ENCODE results near the gene ABCC4. TPM values are rescaled to one million over a fixed set of nuclear protein-coding genes. Genes with fewer than 3 reads are reported as not detected.

Gene ABCC4
- total and polyA plus RNA-seq, 4 donors, result 0.74 to 22.5 (median 2.0) TPM

- H3K4me1 ChIP-seq (ENCODE audit: control insufficient read depth in 4 of 4, insufficient read depth in 4 of 4, low read length in 3 of 4), result no peaks in the 10 kb centered on the region
Measured at GRCh38 chr13:94994506-94994905, 306.7 kb downstream of the ABCC4 start.

More at GRCh38 chr13:94994506-94994905, 306.7 kb downstream of the ABCC4 start:
- H3K27me3 ChIP-seq (ENCODE audit: control insufficient read depth in 4 of 4, insufficient read depth in 4 of 4, low read length in 3 of 4), result peaks cover 0 to 3% (median 0%) of the 10 kb centered on the region in 4 donors
- no peak overlapping the region for H3K27ac ChIP-seq (ENCODE audit: low read depth in 1 of 2, low read length in 2 of 2)
- H3K4me3 ChIP-seq (ENCODE audit: low read depth in 1 of 3, low read length in 3 of 3), result no peak overlapping the region
- H3K9me3 ChIP-seq (ENCODE audit: control insufficient read depth in 4 of 4, low read length in 3 of 4), result peaks cover 0 to 2% (median 0%) of the 10 kb centered on the region in 4 donors
- 34% methylated on average over 3 of the region's 3 CpGs for WGBS
- H3K9ac ChIP-seq (ENCODE audit: low read depth in 1 of 2, low read length in 2 of 2), result no peak overlapping the region
- no peak for TF ChIP-seq TAF1 (conservative IDR thresholded peaks at IDR 0.05)
- no peak for TF ChIP-seq GABPA (IDR thresholded peaks at IDR 0.05 in 1 of 2, conservative IDR thresholded peaks at IDR 0.05 in 1 of 2)
- no peak for TF ChIP-seq HNF4A (conservative IDR thresholded peaks at IDR 0.05)
- TF ChIP-seq REST (IDR thresholded peaks at IDR 0.05), result no peak
- TF ChIP-seq ATF3 (IDR thresholded peaks at IDR 0.05), result no peak
- TF ChIP-seq EGR1 (IDR thresholded peaks at IDR 0.05; ENCODE audit: low read depth in 2 of 2), result no peak
- no peak for TF ChIP-seq ZBTB33 (IDR thresholded peaks at IDR 0.05)
- TF ChIP-seq CTCF (IDR thresholded peaks at IDR 0.05; ENCODE audit: low read depth, low read length, missing input control), result no peak
- TF ChIP-seq RXRA (IDR thresholded peaks at IDR 0.05), result no peak
- no peak for TF ChIP-seq HNF4G (IDR thresholded peaks at IDR 0.05)
- no peak for TF ChIP-seq FOXA2 (IDR thresholded peaks at IDR 0.05)
- no peak for TF ChIP-seq SP1 (IDR thresholded peaks at IDR 0.05)
- TF ChIP-seq FOXA1 (IDR thresholded peaks at IDR 0.05), result no peak
- no peak for TF ChIP-seq YY1 (IDR thresholded peaks at IDR 0.05)
- no peak for TF ChIP-seq MAX (IDR thresholded peaks at IDR 0.05)
- TF ChIP-seq RAD21 (IDR thresholded peaks at IDR 0.05), result no peak
- no peak for TF ChIP-seq NR2F2 (IDR thresholded peaks at IDR 0.05)
- no peak for TF ChIP-seq JUND (IDR thresholded peaks at IDR 0.05)
- no peaks in the 10 kb centered on the region for H3K36me3 ChIP-seq (ENCODE audit: control insufficient read depth in 4 of 4, insufficient read depth in 3 of 4, low read depth in 1 of 4, low read length in 3 of 4)
- no peak for DNase-seq (ENCODE audit: low spot score)
